ENCODE data around the gene RRP36. TPM values are rescaled to one million over a fixed set of nuclear protein-coding genes. Genes with fewer than 3 reads are reported as not detected.

Gene RRP36, protein sequence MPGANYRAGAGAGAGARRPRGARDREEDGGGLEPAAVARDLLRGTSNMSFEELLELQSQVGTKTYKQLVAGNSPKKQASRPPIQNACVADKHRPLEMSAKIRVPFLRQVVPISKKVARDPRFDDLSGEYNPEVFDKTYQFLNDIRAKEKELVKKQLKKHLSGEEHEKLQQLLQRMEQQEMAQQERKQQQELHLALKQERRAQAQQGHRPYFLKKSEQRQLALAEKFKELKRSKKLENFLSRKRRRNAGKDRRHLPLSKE
- 84.9 and 108 TPM in 2 replicates for total RNA-seq

DNA sequence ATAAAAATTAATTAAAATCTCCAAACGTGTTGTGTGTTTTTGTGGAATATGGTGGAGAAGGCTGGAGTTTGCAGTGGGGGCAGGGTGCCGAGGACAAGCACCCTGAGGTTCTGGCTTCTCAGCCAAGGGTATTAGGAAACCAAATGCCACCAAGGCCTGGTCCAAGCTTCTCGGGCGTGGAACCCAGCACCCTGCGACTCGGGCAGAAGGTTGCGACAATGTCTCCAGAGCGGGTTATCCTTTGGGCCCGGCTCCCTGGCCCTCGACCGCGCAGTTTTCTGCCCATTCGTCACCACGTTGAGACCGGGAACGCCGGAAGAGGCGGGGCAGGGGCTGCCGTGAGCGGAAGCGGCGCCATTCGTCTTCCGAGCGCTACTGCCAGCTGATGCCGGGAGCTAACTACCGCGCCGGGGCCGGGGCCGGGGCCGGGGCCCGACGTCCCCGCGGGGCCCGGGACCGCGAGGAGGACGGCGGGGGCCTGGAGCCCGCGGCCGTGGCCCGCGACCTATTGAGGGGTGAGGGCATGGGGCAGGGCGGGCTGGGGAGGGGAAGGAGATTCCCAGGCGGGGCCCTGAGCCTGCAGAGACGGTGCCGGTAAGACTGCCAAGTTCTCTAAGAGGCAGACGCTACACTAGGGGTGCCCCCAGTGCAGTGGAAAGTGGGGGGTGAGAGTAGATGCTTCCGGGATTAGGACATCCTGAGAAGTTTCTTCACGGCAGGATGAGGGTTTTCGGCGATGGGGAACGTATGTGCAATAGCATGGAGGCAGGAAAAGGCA lies at the start of gene RRP36:
TSS of gene RRP36 (plus strand) at position 354 of the 778 bp plus-strand sequence. CDS start at position 386, 32 bp downstream.

GRCh38 chr6:42978839-42979522 lies 42.4 kb upstream of the RRP36 start, which contains the start of gene PEX6:
Gene PEX6, minus strand, starts transcription at chr6:42979181. Its CDS starts 31 bp downstream, at chr6:42979150.

DNA sequence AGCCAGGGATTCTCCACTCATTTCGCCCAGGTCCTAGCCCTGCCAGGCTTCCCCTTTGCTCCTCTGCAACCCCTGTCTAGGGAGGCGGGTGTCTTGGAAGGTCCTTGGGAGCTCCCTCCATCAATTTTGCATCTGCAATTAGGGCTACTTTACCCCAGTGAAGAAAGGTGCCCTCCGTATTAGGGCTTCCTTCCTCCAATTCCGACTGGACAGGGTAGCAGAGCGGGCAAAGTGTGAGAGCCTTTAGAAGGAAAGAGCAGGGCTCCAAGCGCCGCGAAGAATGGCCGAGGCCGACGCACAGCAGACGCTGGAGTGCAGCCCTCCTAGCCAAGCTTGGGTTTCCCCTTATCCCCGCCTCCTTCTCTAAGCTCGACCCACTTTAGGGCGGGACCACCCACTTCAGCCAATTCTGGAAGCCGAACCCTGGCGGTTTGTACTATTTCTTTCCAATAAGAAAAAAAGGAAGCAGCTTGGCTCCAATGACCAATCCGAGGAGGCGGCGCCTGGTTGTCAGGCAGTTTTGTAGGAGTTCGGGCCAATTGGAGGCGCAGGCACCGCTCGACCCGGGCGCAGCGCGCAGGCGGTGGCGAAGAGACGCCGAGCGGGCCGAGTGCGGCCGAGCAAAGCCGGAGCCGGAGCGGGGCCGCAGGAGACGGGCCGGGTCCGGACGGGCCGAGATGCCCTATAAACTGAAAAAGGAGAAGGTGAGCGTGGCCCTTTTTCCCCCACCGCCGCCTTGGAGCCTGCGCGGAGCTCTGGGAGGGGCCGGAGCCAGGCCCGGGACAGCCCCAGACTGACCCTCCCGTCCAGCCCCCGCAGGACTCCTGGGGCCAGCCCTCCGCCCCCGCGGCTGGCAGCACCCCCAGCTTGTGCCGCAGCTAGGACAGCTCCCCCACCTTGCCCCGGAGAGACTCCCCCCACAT lies 37.2 kb upstream of the RRP36 start, which contains the start of gene PPP2R5D:
TSS of gene PPP2R5D (plus strand) at position 570 of the 923 bp plus-strand sequence. CDS start at position 678, 108 bp downstream.

DNA sequence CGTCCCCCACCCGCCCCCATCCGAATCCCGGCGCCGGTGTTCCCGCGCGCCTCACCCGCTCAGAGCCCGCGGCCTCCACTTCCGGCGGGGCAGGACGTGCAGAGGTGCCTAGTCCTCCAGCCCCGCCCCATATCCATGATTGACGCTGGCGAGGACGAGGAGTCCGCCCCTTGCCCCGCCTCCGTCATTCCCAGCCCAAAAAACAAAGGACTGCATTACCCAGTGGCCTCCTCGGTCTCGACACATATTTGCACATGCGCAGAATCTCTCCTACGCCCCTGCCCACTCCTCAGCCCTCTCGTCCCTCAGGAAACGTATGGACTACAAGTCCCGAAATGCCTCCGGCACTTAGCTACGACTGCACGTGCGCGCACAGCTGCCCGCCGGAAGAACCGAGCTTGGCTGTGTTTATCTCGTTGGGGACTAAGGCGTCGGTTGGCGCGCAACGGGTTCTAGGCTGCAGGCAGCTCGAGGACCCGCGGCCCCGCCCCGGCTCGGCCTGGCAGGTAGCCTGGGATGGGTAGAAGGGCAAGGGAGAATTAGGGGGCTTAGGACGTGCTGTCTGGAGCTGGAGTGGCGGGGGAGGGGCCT lies 7.5 kb upstream of the RRP36 start, which contains the start of the genes KLHDC3 and MEA1:
TSS of gene KLHDC3 (plus strand) at position 407 of the 591 bp plus-strand sequence. CDS start 2,944 bp downstream, outside the sequence.
TSS of gene MEA1 (minus strand) at position 104 of the 591 bp plus-strand sequence. CDS start 133 bp downstream, outside the sequence.

GRCh38 chr6:43053545-43054205 lies 32.3 kb downstream of the RRP36 start, which contains the start of gene CUL7:
Gene CUL7, minus strand, starts transcription at chr6:43053851. Its CDS starts 1,063 bp downstream, at chr6:43052788.

DNA sequence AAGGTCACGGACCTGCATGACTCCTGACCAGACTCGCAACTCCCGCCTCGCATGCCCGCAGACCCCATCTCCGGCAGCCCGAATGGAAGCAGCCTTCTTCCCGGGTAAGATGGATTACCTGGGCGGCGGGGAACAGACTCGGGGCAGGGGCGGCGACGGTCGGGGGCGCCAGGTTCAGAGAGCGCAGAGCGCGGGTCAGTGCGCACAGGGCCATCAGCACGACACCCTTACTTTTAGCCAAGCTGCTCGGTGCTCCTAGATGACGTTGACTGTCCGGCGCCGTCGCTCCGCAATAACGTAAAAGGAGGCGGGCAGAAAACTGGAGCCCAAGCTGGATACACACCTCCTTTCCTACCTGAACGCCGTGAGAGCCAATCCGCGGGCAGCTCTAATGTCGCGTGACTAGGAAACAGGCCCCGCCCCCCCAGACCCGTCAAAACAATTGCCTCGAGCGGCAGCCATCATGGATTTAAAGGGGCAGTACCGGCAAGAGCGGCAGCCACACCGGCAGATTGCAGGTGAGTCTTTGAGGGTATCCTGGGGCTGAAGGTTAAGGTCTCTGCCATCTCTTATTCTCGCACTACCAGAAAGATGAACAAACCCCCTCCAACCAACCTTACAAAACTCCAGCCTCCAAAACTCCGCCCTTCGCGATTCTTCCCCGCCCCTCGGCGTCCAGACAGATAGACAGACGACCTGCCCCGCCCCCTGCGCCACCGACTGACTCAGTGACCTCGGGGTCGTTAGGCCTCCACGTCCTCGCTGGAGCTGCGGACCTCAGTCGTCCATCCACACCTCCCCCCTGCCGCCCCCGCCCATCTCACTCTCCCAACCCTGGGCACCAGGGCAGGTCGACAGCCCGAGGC lies 38.0 kb downstream of the RRP36 start, which contains the start of the genes KLC4 and MRPL2:
TSS of gene KLC4 (plus strand) at position 464 of the 866 bp plus-strand sequence. CDS start 1,705 bp downstream, outside the sequence.
TSS of gene MRPL2 (minus strand) at position 267 of the 866 bp plus-strand sequence. CDS start at position 214, 53 bp downstream.

GRCh38 chr6:43075670-43076463 lies 54.4 kb downstream of the RRP36 start, which contains the start of gene PTK7:
Gene PTK7, plus strand, starts transcription at chr6:43076314. Its CDS starts 175 bp downstream, at chr6:43076489.

Other genes starting within 250 kb of the RRP36 start
- 5.9 and 6.5 TPM in 2 replicates for gene BICRAL, start 239.6 kb upstream of the RRP36 start, total RNA-seq
- 126 and 158 TPM in 2 replicates for gene RPL7L1, start 142.0 kb upstream of the RRP36 start, total RNA-seq
- gene PTCRA, start 105.6 kb upstream of the RRP36 start, total RNA-seq: not detected in 2 replicates
- gene CNPY3, start 92.1 kb upstream of the RRP36 start, total RNA-seq: 18.4 and 19.7 TPM in 2 replicates
- gene GNMT, start 60.9 kb upstream of the RRP36 start, total RNA-seq: not detected in 2 replicates
- gene PEX6, start 42.4 kb upstream of the RRP36 start, total RNA-seq: 10.0 and 24.3 TPM in 2 replicates
- 55.7 and 56.6 TPM in 2 replicates for gene PPP2R5D, start 37.1 kb upstream of the RRP36 start, total RNA-seq
- 41.2 and 45.6 TPM in 2 replicates for gene MEA1, start 7.7 kb upstream of the RRP36 start, total RNA-seq
- gene KLHDC3, start 7.4 kb upstream of the RRP36 start, total RNA-seq: 69.8 and 75.9 TPM in 2 replicates
- 34.2 and 38.9 TPM in 2 replicates for gene CUL7, start 32.2 kb downstream of the RRP36 start, total RNA-seq
- gene MRPL2, start 37.8 kb downstream of the RRP36 start, total RNA-seq: 26.6 and 30.9 TPM in 2 replicates
- 8.2 and 8.8 TPM in 2 replicates for gene KLC4, start 38.0 kb downstream of the RRP36 start, total RNA-seq
- 30.3 and 33.8 TPM in 2 replicates for gene PTK7, start 54.7 kb downstream of the RRP36 start, total RNA-seq
- gene SRF, start 149.6 kb downstream of the RRP36 start, total RNA-seq: 13.6 and 27.0 TPM in 2 replicates
- gene CUL9, start 160.6 kb downstream of the RRP36 start, total RNA-seq: 20.2 and 25.6 TPM in 2 replicates
- gene DNPH1, start 207.9 kb downstream of the RRP36 start, total RNA-seq: 43.6 and 65.4 TPM in 2 replicates
- under 0.01 TPM in 1 of 2 replicates, not detected in the other for gene TTBK1, start 221.9 kb downstream of the RRP36 start, total RNA-seq

Data from subcutaneous preadipocyte (primary cell).